ENCODE results near the gene LAD1. TPM values are rescaled to one million over a fixed set of nuclear protein-coding genes. Genes with fewer than 3 reads are reported as not detected.

The LAD1 gene
- total RNA-seq, 5 donors from 2014 or later (not counting 1 experiment from before 2014, with no cell fraction given) = 0.53 to 1.7 (median 1.1) TPM; not detected in 2

Other genes with a start within 250 kb of the LAD1 start
- gene TMEM9, start 244.8 kb downstream of the LAD1 start, total RNA-seq = 10 to 100 TPM; 15.5 to 22.2 (median 17.7) TPM
- gene IGFN1, start 208.5 kb downstream of the LAD1 start, total RNA-seq = not detected
- gene PKP1, start 115.8 kb downstream of the LAD1 start, total RNA-seq = under 1 TPM in 3 of 5 donors, not detected in 2; 0.03 to 0.06 (median 0.06) TPM
- not detected for gene TNNT2, start 21.6 kb downstream of the LAD1 start, total RNA-seq
- not detected for gene TNNI1, start 22.4 kb upstream of the LAD1 start, total RNA-seq
- 1 to 10 TPM in 4 of 5 donors, under 1 TPM in 1; 0.83 to 5.8 (median 3.6) TPM for gene PHLDA3, start 69.9 kb upstream of the LAD1 start, total RNA-seq
- gene CSRP1, start 107.8 kb upstream of the LAD1 start, total RNA-seq = 10 to 100 TPM; 35.0 to 47.2 (median 36.8) TPM
- 1 to 10 TPM; 2.8 to 6.9 (median 4.7) TPM for gene NAV1, start 139.8 kb upstream of the LAD1 start, total RNA-seq

All from T-cell (primary cell).